Measurements from ENCODE around the gene ST8SIA4.

- TF ChIP-seq CTCF (IDR thresholded peaks at IDR 0.05) (no peak), EZH2 (IDR thresholded peaks at IDR 0.05; ENCODE audit: borderline replicate concordance, insufficient read depth, low read depth, low read length, poor library complexity, severe bottlenecking) (no peak)
Observed at GRCh38 chr5:100827481-100827889, 75.6 kb downstream of the ST8SIA4 start.

Data from B cell (primary cell).